Psoas muscle (tissue), 8 donors: Measurements from ENCODE around the gene KIDINS220. TPM values are rescaled to one million over a fixed set of nuclear protein-coding genes. Genes with fewer than 3 reads are reported as not detected.

Source experiments
- ATAC-seq, 4 donors: fragments of 200-7000 bp; cut with Tn5 transposase; one replicate each; pipeline ENCODE4 v1.9.1; 2020; ENCODE audit warnings: moderate library complexity in 3 of 4, mild to moderate bottlenecking in 2 of 4
- DNase-seq, 2 donors: peaks; one replicate each; pipeline ENCODE4 v3.0.0-alpha.2; 2020
- H3K27ac ChIP-seq: fragments of 200-600 bp; one replicate; pipeline ENCODE4 v1.8.0; 2022
- H3K27me3 ChIP-seq, 3 donors: fragments of 200-600 bp in 1 of 3; one replicate each; pipeline versions ENCODE4 v1.6.1 to v1.8.0; 2013 to 2022; ENCODE audit warnings: low read length in 2 of 3, mild to moderate bottlenecking in 2 of 3, moderate library complexity in 1 of 3; ENCODE audit not compliant: insufficient read depth in 3 of 3
- H3K36me3 ChIP-seq, 2 donors: fragments of 200-600 bp in 1 of 2; one replicate each; pipeline versions ENCODE4 v1.6.1 to v1.8.0; 2013 to 2022; ENCODE audit warnings: low read depth in 1 of 2, mild to moderate bottlenecking in 1 of 2, moderate library complexity in 1 of 2; ENCODE audit not compliant: insufficient read depth in 1 of 2
- H3K4me1 ChIP-seq: fragments of 200-600 bp; one replicate; pipeline ENCODE4 v1.8.0; 2022
- H3K4me3 ChIP-seq: fragments of 200-600 bp; one replicate; pipeline ENCODE4 v1.8.0; 2022; ENCODE audit warnings: mild to moderate bottlenecking
- H3K9me3 ChIP-seq: fragments of 200-600 bp; one replicate; pipeline ENCODE4 v1.8.0; 2022
- WGBS, 3 donors: extraction: QIAGEN DNeasy Blood & Tissue Kit; methylation state at CpG; one replicate each; pipeline versions ENCODE4 v1.1.6 to v1.1.7; 2013; 5-methylcytosine and 5-hydroxymethylcytosine counted together
- intact Hi-C, 2 donors: fragments of 100-400 bp; cut with DNase I; formaldehyde crosslinking; loops; one replicate each; pipeline versions ENCODE4 v1.11.0 to v1.14.2; 2022
- polyA plus RNA-seq, 3 donors: library from polyadenylated mRNA; stranded (reverse); fragments of 200-250 nt; gene quantifications; one replicate each; pipeline ENCODE4 v1.2.3, GENCODE V29; 2013
- total RNA-seq, 4 donors: library from RNA; stranded (reverse); fragmentation: NEBNext Ultra II Directional in 2 of 4; extraction: Animal tissue kit (Norgen Biotek cat#: 25700) in 2 of 4; gene quantifications; one replicate each; pipeline versions ENCODE4 v1.2.1 to v1.2.4, GENCODE V29; 2021 to 2023
- TF ChIP-seq, protein P1 (sequence below): fragments of 200-600 bp; IDR thresholded peaks from one replicate; pipeline ENCODE4 v1.8.0; 2022; ENCODE audit warnings: antibody characterized with exemption
- donor health status: healthy with polysubstance abuse.
- donor health status: DM: no; HTN: no; CAD: no; lungs with moderate emphysema.
- donor health status: Bipolar disorder and iron deficiency.
- donor health status: healthy.
- donor health status: DM: yes; HTN: yes; CAD: no.
- donor health status: DM: no; HTN: no; CAD: no.
- donor health status: DM: no; HTN: no; CAD: no.
- donor health status: DM: yes; HTN: yes; CAD: no.

KIDINS220 gene
- total and polyA plus RNA-seq, 7 donors = 7.5 to 52.0 (median 40.4) TPM

DNA sequence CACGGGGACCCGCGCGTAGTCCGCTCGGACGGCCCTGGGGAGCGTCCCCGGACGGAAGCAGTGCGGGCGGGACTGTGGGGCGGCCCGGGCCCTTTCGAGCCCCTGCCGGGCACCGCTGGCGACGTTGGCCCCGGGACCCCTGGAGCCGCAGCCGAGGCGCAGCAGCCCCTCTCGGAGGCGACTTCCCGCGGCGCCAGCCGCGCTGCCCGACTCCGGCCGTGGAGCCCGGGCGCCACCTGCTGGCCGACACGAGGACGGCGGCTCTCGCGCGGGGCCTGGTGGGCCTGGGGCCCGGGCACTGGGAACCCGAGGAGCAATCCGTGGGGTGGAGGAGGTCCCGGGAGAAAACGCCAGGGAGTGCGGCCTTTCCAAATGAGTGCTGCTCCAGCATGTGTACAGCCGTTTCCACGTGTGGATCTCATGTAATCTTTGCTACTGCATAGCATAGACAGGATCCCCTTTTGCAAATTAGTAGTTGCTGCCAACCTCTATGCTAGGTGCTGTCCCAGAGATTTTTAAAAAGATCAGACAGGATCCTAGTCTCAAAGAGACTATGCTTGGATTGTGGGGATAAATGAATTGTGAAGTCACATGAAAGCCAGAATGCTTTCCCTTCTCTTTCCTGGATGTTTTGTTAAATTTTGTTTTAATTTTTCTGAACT, 151.6 kb downstream of the KIDINS220 start:
- H3K4me3 ChIP-seq = peak overlapping the region; percentile 79
- DNase-seq = peak; percentile 74 to 81

GRCh38 chr2:8684878-8685696, 152.3 kb downstream of the KIDINS220 start:
- H3K27me3 ChIP-seq = peaks cover 0 to 2% (median 0%) of the 10 kb centered on the region in 3 donors
- intact Hi-C loops = loop anchor here (5.0 to 10.0 kb wide), 7 partner anchors 163 to 1588 kb away; no protein-coding TSS in a partner anchor
- H3K4me3 ChIP-seq = peak overlapping the region; percentile 79
- H3K9me3 ChIP-seq = no peaks in the 10 kb centered on the region
- H3K36me3 ChIP-seq = no peaks in the 10 kb centered on the region
- DNase-seq (peak; percentile 60 to 68), ATAC-seq (peak in 1 of 4 donors; percentile 1)
- H3K4me1 ChIP-seq = peaks cover 8% of the 10 kb centered on the region
- TF ChIP-seq, protein P1, sequence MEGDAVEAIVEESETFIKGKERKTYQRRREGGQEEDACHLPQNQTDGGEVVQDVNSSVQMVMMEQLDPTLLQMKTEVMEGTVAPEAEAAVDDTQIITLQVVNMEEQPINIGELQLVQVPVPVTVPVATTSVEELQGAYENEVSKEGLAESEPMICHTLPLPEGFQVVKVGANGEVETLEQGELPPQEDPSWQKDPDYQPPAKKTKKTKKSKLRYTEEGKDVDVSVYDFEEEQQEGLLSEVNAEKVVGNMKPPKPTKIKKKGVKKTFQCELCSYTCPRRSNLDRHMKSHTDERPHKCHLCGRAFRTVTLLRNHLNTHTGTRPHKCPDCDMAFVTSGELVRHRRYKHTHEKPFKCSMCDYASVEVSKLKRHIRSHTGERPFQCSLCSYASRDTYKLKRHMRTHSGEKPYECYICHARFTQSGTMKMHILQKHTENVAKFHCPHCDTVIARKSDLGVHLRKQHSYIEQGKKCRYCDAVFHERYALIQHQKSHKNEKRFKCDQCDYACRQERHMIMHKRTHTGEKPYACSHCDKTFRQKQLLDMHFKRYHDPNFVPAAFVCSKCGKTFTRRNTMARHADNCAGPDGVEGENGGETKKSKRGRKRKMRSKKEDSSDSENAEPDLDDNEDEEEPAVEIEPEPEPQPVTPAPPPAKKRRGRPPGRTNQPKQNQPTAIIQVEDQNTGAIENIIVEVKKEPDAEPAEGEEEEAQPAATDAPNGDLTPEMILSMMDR = no peak
- peak overlapping the region; percentile 60 for H3K27ac ChIP-seq
- 4 to 8% (median 6%) methylated on average over 57 to 87 of the region's 87 CpGs for WGBS, 3 donors

More for the DNA sequence above, 151.6 kb downstream of the KIDINS220 start:
- H3K9me3 ChIP-seq = no peaks in the 10 kb centered on the region
- H3K4me1 ChIP-seq = peaks cover 1% of the 10 kb centered on the region
- TF ChIP-seq, protein P1 = peak; percentile 100
- ATAC-seq = peak; percentile 51 to 56 (median 52)
- H3K27ac ChIP-seq = peak overlapping the region; percentile 60
- no peaks in the 10 kb centered on the region for H3K36me3 ChIP-seq
- intact Hi-C loops = loop anchor here (2.0 to 10.0 kb wide), 8 partner anchors 164 to 1589 kb away; no protein-coding TSS in a partner anchor
- H3K27me3 ChIP-seq = peaks cover 0 to 2% (median 0%) of the 10 kb centered on the region in 3 donors
- WGBS, 3 donors = 0 to 1% (median 0%) methylated on average over 36 to 50 of the region's 50 CpGs

GRCh38 chr2:8684540-8684877, 152.9 kb downstream of the KIDINS220 start:
- no peaks in the 10 kb centered on the region for H3K9me3 ChIP-seq
- H3K27ac ChIP-seq = peak overlapping the region; percentile 60
- TF ChIP-seq, protein P1 = no peak
- ATAC-seq = no peak
- H3K36me3 ChIP-seq = no peaks in the 10 kb centered on the region
- intact Hi-C loops = loop anchor here (5.0 to 10.0 kb wide), 4 partner anchors 270 to 1480 kb away; no protein-coding TSS in a partner anchor
- peaks cover 9% of the 10 kb centered on the region for H3K4me1 ChIP-seq
- peak overlapping the region; percentile 79 for H3K4me3 ChIP-seq
- DNase-seq = no peak
- WGBS, 3 donors = 54 to 72% (median 72%) methylated on average over 3 of the region's 3 CpGs
- H3K27me3 ChIP-seq = peaks cover 0 to 2% (median 0%) of the 10 kb centered on the region in 3 donors

DNA sequence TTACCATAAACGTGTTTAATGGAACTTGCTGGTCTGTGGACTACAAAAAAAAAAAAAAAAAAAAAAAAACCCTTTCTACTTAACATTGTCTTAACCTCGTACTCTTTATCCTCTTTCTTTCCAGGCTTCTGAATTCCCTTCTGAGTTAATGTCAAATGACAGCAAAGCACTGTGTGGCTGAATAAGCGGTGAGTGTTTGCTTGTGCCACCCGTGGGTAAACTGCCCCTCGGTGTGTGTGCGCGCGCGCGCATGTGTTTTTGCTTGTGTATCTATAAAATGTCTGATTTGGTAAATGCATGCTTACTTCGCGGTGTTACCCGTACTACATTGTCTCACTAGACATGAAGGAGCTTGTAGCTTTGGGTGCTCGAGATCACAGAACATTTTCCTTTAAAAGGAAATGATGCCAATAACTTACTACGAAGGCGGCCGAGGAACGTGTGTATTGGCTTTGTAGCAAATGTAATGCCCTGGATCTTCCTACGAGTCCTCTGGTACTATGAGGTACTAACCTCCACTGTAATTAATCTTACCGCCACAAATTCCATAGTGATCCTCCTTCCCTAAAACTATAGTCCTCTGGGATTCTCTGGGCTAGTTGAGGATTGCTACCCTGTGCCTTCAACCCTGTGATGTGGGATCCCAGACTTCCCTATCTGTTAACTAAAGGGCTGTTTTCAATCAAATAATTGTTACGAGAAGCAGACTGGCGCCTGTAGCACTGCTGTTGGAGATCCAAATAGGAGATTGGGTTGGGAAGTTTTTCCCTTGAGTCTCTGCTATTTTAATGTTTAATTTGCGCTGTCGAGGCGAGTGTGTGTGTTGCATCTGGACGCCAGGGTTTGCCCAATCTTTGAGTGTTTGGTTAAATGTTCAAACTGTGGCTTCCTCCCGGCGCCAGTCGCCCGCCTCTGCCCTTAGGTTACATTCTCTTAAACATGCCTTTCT, 154.4 kb downstream of the KIDINS220 start:
- WGBS, 3 donors = 34 to 39% (median 35%) methylated on average over 30 of the region's 30 CpGs
- H3K4me3 ChIP-seq = peak overlapping the region; percentile 79

More for the DNA sequence above, 154.4 kb downstream of the KIDINS220 start:
- DNase-seq = peak in 1 of 2 donors; percentile 45
- Histone ChIP-seq H3K9me3 (no peaks in the 10 kb centered on the region), H3K4me1 (peaks cover 9% of the 10 kb centered on the region), H3K36me3 (no peaks in the 10 kb centered on the region), H3K27me3 (peaks cover 0 to 2% (median 0%) of the 10 kb centered on the region in 3 donors), H3K27ac (peak overlapping the region; percentile 56)
- intact Hi-C loops = loop anchor here (5.0 to 10.0 kb wide), 4 partner anchors 268 to 1478 kb away; no protein-coding TSS in a partner anchor
- TF ChIP-seq, protein P1 = no peak
- ATAC-seq = no peak
